ENCODE measurements around the gene MX2.
A peak's percentile ranks its signal among the peaks of the same experiment; 100 is the strongest.

The MX2 gene

DNA sequence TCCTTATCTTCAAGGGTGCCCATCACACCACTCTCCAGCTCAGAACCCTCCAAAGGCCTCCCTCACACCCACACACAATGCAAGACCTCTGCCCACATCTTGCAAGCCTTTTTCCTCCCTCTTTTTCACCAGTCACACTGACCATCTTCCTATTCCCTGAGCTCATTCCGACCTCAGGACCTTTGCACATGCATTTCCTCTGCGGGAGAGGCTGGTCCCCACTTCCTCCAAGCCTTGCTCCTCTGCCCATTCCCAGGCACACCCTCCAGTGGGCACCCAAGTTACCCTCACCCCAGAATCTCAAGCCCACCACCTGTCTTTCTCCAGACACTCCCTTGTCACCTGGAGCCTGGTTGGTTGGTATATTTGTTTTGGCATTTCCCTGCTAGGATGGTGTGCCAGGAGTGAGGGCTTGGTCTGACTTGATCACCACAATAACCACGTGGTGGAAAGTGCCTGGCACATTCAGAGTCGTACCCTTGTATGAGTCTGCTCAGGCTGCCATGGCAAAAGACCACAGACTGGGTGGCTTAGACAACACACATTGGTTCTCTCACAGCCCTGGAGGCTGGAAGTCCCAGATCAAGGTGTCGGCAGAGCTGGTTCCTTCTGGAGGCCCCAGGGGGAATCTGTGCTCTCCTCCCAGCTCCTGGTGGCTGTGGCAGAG lies 13.2 kb downstream of the MX2 start:
- in situ Hi-C loops (cut with MboI; ENCODE audit: low pct_unique_long_range_greater_than_20kb, low sequenced_read_pairs), result no loop called here
- DNase-seq, result no peak

DNA sequence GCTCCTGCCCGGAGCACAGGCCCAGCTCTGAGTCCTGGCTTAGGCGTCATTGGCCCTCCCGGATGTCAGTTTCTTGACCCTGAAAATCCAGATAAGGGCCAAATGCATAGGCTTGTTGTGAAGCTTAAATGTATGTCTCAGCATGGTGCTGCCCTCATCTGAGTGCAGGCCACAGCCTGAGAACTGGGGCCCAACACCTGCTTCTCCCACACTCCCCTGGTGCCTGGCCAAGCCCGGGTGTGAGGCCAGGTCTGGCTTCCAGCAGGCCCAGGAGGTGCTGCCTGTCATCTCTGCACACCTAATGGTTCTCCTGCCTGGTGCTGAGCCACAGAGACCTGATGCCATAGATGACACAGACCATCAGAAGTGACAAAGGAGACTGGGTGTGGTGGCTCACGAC lies 14.0 kb downstream of the MX2 start:
- in situ Hi-C loops (cut with MboI; ENCODE audit: low pct_unique_long_range_greater_than_20kb, low sequenced_read_pairs), result no loop called here
- DNase-seq, result no peak

DNA sequence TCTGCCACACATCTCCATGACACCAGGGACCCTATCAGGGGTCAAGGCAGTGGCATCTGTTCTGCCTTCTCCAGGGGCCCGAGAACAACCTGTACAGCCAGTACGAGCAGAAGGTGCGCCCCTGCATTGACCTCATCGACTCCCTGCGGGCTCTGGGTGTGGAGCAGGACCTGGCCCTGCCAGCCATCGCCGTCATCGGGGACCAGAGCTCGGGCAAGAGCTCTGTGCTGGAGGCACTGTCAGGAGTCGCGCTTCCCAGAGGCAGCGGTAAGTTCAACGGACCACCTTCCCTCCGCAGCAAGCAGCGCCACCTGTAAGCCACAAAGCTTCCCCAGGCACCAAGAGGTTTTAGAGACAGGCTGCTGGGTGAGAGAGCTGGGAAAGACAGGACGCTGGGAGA lies 15.9 kb downstream of the MX2 start:
- DNase-seq, result no peak
- in situ Hi-C loops (cut with MboI; ENCODE audit: low pct_unique_long_range_greater_than_20kb, low sequenced_read_pairs), result no loop called here

DNA sequence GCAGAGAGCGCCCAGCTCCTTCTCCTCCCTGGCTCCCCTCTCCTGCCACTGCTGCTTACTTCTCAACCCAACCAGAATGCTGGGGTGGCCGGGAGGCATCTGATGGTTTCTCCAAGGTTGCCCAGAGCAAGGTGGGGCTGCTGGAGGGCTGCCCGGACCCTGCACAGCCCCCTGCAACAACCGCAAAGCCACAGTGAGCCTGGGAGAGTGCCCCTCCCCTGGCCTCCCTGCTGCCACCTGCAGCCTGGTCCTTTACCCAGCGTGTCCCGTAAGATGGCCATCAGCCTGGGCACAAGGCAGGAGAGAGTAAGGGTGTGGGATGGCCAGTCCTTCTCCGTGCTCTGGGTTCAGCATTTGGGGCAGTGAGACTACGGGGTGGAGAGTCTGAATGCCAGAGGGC lies 17.0 kb downstream of the MX2 start:
- in situ Hi-C loops (cut with MboI; ENCODE audit: low pct_unique_long_range_greater_than_20kb, low sequenced_read_pairs), result no loop called here
- no peak for DNase-seq

DNA sequence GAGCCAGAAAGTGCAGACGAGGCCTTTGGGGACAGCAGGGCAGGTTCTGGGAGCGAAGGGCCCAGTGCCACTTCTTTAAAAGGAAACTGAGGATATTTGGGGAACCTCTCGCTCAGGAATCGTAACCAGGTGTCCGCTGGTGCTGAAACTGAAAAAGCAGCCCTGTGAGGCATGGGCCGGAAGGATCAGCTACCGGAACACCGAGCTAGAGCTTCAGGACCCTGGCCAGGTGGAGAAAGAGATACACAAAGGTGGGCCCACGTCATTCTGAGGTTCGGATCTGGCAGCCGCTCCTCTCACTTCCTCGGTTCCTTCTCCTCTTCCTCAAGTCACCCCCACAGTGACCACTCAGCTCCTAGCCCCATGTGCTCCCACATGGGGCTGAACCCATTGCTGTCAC lies 18.1 kb downstream of the MX2 start:
- DNase-seq, result no peak
- in situ Hi-C loops (cut with MboI; ENCODE audit: low pct_unique_long_range_greater_than_20kb, low sequenced_read_pairs), result no loop called here

DNA sequence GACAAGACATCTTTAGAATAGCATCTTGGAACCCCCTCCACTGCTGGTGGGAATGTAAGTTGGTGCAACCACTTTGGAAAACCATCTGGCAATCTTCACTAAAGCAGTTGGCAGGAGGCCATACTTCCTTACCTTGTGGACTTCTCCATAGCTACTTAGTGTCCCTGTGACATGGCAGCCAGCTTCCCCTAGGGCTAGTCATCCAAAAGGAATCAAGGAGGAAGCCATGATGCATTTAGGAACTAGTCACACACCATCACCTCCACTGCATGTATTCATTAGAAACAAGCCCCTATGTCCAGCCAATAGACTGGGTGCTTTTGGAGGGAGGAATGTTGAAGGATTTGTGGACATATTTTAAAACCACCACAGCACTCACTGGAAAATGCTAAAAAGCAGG lies 19.9 kb downstream of the MX2 start:
- in situ Hi-C loops (cut with MboI; ENCODE audit: low pct_unique_long_range_greater_than_20kb, low sequenced_read_pairs), result no loop called here

DNA sequence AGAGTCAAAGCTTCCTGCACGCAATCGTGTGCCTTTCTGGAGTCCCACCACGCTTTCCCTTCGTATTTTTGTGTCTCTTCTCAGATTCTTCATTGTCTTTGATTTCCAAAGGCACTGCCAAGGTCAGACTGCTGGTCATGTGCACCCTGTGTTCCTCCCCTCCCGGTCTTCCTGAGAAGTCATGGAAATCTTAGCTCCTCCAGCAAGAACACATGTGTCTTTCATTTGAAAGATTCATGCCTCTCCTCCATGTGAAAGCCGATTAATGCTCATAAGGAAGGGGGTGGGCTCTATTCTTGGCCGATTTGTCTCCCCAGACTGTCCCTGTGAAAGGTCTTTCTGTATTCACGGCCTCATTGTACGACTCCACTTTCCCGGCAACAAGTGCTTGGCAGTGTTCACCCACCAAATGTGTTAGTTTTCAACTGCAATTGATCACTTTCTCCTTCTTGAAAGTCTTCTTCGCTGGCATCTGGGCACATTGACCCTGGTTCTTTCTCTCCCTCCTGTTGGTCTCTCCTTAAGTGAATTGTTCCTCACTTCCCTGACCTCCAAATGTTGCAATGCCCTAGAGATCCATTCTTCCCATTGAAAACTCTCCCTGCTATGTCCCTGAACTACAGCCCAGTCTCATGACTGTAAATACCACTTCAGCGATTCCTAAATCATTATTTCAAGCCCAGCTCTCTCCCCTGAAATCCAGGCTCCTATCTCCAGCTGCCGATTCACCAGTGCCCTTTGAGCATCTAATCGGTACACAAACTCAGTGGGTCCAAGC lies 25.4 kb downstream of the MX2 start:
- DNase-seq, result no peak
- in situ Hi-C loops (cut with MboI; ENCODE audit: low pct_unique_long_range_greater_than_20kb, low sequenced_read_pairs), result no loop called here

More for the DNA sequence above, 19.9 kb downstream of the MX2 start:
- no peak for DNase-seq

DNA sequence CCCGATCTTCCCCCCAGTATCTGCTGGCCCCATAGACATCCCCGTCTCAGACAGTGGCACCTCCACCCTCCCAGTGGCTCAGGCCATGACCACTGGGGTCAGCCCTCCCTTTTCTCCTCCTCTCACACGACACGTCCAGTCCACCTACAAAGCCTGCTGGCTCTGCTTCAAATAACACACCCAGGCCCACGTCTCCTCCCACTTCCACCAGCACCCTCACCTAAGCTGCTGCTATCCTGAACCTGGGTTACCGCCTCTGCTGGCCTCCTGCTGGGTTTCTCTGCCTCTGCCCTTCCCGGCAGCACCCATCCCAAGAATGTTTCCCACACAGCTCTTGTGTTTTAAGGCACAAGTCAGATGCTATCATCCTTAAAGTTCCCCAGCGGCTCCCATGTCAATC lies 26.0 kb downstream of the MX2 start:
- DNase-seq, result no peak
- in situ Hi-C loops (cut with MboI; ENCODE audit: low pct_unique_long_range_greater_than_20kb, low sequenced_read_pairs), result no loop called here

DNA sequence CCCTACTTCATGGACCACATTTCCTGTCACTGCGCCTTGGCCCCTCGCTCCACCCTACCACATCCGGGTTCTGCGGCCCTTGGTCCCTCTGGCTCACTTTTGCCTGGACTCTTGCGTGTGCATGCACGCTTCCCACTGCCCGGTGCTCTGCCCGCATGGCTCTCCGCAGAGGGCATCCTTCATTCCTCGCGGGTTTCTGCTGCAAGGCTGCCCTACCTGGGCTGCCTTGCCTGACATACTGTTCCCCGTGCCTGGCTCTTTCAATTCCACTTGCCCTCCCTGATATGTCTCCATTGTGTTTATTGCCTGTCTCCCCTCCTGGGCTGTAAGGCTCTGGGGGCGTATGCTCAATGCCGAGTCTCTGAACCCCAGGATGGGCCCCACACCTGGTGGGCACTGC lies 26.4 kb downstream of the MX2 start:
- in situ Hi-C loops (cut with MboI; ENCODE audit: low pct_unique_long_range_greater_than_20kb, low sequenced_read_pairs), result no loop called here
- DNase-seq, result no peak

DNA sequence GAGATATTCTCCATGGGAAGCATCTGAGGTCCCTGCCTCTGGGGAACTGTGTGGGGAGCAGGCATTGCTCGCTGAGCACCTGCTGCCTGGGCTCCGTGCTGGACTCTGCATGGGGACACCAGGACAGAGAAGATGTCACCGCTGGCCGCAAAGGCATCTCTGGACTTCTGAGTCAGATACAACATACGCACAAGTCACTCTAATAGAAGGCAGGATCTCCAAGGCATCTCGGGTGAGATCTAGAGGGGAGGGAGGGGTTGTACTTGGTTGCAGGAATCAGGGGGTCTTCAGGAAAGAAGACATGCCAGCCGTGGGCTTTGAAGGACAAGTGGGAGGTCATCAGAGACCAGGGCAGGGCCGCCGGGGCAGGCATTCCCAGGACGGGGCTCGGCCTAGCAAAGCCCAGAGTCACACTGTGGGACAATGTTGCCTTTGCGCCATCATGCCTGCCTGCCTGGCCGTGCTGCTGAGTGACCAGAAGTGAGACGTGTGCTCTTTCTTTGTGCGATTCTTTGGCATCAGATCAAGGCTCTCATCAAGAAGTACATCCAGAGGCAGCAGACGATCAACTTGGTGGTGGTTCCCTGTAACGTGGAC lies 28.3 kb downstream of the MX2 start:
- DNase-seq, result no peak
- in situ Hi-C loops (cut with MboI; ENCODE audit: low pct_unique_long_range_greater_than_20kb, low sequenced_read_pairs), result no loop called here

DNA sequence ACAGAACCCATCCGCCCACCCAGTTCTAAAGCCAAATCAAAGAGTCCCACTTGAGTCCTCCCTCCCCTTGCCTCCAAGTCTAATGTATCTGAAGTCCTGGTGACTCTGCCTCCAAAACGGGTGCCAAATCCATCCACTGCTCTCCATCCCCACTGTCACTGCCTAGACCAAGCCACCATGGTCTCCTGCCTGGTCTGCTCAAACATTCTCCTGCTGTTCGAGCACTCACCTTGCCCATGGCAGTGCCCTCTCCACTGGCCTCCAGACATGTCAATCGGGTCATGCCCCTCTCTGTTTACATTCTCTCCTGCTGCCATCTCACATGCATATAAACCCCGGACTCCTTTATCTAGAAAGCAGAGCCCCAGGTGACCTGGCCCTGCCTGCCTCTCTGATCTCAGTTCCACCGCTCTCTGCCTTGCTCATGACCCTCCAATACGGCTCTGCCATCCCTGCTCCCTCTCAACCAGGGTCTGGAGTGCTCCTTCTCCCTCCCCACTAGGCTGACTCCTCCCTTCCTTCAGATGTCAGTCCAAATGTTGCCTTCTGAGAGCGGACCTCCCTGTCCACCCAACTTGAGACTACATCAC lies 32.1 kb downstream of the MX2 start:
- in situ Hi-C loops (cut with MboI; ENCODE audit: low pct_unique_long_range_greater_than_20kb, low sequenced_read_pairs), result no loop called here
- no peak for DNase-seq

DNA sequence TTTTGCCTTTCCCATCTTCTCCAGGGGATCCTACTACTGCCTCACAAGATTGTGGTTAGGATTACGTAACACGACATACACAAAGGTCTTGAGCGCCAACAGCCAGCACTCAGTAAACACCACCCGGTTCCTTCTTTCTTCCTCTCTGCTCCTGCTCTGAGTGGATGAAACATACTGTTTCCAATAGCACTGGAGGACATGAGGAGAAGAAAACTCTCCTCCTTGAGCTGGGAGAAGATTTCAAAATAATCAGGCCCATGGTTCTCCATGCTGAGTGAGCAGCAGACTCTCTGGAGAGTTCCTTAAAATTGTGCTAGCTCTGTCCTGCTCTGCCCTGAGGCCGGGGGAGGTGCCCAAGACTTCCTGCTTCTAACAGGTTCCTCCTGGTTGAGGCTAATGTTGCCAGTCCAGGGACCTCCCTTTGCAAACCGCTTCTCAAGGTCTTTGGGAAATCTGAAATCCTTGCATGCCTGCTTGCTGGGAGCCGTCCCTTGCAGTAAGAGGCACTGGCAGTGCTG lies 34.8 kb downstream of the MX2 start:
- in situ Hi-C loops (cut with MboI; ENCODE audit: low pct_unique_long_range_greater_than_20kb, low sequenced_read_pairs), result no loop called here
- peak; percentile 89 for DNase-seq

DNA sequence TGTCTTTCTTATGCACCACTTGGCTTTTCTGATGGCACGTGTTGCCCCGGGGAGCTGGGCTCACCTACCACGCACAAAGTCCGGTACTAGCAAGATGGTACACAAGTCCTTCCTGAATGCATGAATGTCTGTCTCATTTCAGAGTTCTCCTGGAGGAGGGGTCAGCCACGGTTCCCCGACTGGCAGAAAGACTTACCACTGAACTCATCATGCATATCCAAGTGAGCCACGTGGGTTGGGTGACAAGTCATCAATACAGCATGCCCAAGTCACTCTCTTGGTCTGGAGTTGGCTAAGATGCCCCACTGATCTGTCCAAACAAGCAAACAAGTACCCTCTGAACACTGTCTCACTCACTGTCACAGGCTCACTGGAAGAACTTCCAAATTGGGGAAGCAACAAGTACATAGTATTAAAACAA lies 35.7 kb downstream of the MX2 start:
- in situ Hi-C loops (cut with MboI; ENCODE audit: low pct_unique_long_range_greater_than_20kb, low sequenced_read_pairs), result no loop called here
- peak; percentile 31 for DNase-seq

DNA sequence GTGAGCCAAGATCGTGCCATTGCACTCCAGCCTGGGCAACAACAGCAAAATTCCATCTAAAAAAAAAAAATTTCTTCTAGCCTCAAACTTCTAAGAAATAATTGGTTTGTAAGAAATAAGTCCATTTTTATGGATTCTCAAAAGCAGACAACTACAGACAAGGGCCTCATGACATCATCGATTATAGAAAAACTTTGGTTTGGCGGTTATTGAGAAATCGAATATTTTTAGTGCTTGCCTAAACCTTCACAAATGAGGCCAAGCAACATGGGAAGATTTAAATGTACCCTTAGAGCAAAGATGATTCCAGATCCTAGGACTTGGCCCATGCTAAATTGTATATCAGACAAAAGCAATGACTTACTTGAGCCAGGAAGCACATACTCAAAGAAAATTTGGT lies 36.4 kb downstream of the MX2 start:
- no peak for DNase-seq
- in situ Hi-C loops (cut with MboI; ENCODE audit: low pct_unique_long_range_greater_than_20kb, low sequenced_read_pairs), result no loop called here

DNA sequence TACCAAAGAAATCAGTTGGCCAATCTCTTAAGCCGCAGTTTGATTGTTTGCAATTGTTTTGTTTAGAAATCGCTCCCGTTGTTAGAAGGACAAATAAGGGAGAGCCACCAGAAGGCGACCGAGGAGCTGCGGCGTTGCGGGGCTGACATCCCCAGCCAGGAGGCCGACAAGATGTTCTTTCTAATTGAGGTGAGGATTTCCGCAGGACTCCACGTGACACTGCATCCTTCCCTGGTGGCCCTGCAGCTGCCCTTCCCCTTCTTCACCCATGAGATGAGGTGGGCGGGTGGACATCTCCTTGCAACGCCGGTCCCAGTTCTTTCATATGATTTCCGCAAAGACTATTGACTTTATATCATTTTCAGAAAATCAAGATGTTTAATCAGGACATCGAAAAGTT lies 37.0 kb downstream of the MX2 start:
- in situ Hi-C loops (cut with MboI; ENCODE audit: low pct_unique_long_range_greater_than_20kb, low sequenced_read_pairs), result no loop called here
- DNase-seq, result no peak

DNA sequence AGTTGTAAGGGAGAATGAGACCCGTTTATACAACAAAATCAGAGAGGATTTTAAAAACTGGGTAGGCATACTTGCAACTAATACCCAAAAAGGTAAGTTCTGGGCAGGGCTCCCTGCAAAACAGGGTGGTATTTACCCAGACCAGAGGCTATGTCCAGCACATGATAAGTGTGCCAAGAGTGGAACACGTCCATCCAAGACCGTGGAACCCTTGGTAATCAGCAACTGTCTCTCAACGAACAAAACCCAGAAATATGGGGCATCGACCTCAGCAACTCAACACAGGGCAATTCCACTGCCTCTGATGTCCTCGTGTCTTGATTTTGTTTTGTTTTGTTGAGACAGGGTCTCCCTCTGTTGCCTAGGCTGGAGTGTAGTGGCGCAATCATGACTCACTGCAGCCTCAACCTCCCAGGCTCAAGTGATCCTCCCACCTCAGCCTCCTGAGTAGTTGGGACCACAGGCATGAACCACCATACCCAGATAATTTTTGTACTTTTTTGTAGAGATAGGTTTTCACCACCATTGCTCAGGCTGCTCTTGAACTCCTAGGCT lies 37.5 kb downstream of the MX2 start:
- in situ Hi-C loops (cut with MboI; ENCODE audit: low pct_unique_long_range_greater_than_20kb, low sequenced_read_pairs), result no loop called here
- DNase-seq, result no peak

DNA sequence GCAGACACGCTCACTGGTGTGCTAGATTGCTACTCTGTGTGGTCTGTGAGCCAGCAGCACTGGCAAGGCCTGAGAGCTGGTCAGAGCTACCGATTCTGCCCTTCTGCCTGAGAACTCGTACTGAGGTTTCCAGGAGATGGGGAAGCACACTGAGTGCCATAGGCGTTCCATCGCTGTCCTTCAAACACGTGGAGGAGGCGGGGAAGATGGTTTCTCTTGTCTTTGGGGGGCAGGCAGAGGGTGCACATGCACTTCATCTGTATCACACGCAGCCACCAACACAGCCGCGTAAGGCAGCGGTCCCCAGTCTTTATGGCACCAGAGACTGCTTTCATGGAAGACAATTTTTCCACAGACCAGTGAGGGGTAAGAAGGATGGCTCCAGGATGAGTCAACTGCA lies 40.4 kb downstream of the MX2 start:
- no peak for DNase-seq
- in situ Hi-C loops (cut with MboI; ENCODE audit: low pct_unique_long_range_greater_than_20kb, low sequenced_read_pairs), result no loop called here

DNA sequence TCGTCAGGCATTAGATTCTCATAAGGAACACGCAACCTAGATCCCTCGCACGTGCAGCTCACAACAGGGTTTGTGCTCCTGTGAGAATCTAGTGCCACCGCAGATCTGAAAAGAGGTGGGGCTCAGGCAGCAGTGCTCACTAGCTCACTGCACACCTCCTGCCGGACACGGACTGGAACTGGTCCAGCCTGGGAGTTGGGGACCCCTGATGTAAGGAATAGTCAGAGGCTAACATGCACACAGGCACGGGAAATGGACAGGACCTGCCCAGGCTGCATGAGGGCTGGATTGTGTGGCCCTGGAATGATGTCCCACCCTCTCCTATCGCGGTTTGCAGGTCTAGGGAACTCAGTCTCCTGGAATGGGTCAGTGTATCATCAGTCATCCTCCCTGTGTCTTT lies 41.0 kb downstream of the MX2 start:
- no peak for DNase-seq
- in situ Hi-C loops (cut with MboI; ENCODE audit: low pct_unique_long_range_greater_than_20kb, low sequenced_read_pairs), result no loop called here

DNA sequence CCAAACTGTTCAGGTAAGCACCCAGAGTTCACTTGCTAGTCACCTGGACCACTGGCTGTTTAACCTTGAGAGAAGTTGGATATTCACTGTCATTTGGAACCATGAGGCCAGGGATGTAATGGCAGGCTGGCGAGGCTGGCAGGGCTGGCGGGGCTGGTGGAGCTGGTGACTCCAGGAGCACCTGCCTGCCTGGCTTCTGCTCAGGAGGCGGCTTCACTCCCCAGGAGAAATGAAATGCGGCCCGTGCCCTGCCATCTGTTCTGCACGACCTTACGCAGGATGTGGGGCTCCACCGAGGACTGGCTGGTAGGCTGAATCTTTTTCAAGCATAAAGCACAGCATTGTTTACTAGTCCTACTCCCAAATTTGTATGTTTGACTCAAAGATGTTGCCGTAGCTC lies 41.5 kb downstream of the MX2 start:
- in situ Hi-C loops (cut with MboI; ENCODE audit: low pct_unique_long_range_greater_than_20kb, low sequenced_read_pairs), result no loop called here
- DNase-seq, result no peak

DNA sequence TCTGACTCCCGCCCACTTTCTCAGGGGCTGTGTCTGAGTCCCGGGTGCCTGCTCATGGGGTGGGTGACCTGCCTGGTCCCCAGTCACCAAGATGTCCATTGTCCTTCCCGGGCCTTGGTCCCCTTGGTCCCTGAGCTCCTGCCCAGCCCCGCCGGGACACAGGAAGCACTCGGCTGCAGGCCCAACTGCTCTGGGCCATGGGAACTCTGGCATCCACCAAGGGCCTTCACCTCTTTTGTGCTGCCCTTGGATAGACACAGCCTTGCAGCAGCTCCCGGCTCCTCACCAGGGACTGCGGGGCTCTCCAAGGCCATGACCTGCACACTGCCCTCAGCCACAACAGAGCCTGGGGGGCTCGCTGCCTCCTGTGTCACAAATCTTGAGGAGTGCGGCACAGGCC lies 42.1 kb downstream of the MX2 start:
- in situ Hi-C loops (cut with MboI; ENCODE audit: low pct_unique_long_range_greater_than_20kb, low sequenced_read_pairs), result no loop called here
- no peak for DNase-seq
